ENCODE results near the gene SKAP1.

DNA sequence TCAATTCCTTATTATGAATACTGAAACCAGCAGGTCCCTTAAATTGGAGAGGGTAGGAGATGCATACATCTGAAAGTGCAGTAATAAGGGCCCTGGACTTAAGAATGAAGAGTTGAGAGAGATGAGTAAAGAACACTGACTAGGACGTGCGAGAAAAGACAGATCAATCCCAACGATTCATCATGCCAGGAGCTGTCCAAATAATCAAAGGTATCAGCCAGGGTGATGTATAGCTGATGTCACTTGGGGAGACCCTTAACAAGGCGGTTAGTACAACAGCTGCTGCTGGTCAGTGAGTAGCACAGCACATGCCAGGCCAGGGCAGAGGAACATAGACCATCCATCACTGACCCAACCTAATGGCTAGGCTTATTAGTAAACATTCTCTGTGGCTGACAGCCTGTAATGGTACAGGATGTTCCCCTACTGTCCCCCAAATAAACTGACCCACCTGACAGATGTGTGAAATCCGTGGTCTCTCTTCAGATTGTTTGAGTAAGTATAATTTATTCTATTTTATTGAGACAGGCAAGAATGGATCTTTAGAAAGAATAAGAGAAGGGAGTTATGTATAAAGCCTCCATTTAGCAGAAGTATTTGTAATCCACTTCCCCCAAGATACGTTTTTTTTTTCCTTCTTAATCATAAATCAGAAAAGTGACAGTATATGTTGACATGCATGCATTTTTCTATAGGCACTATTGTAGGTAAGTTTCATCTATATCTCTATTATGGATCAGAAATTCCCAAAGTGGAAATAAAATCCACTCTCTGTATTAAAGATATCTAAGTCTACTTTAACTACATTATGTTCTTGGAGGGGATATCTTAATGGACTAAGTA, 204.1 kb downstream of the SKAP1 start:
- no peak for TF ChIP-seq POLR2A (IDR thresholded peaks at IDR 0.05; ENCODE audit: low read depth, low read length)
- TF ChIP-seq POLR2AphosphoS5 (IDR thresholded peaks at IDR 0.05; ENCODE audit: low read depth, low read length): no peak
- no peak for TF ChIP-seq TAF1 (IDR thresholded peaks at IDR 0.05; ENCODE audit: low read depth, low read length)
- no peak for TF ChIP-seq SPI1 (IDR thresholded peaks at IDR 0.05; ENCODE audit: low read depth, low read length)
